Stimulated activated CD8-positive, alpha-beta memory T cell treated with anti-CD3 and anti-CD28 coated beads, Interleukin-7, amount 100 ng/mL, for 1 hour (primary cell): ENCODE results near the gene MARF1.
"Not testable (repeated sequence)": the region's sequence is repeated elsewhere in the genome, so short reads cannot be mapped to it uniquely, and the experiment has no call there.

Source experiments
- DNase-seq, 2 donors: peaks; one replicate each; pipeline ENCODE4 v3.0.0-alpha.2; 2020; ENCODE audit warnings: low read depth in 2 of 2

Gene MARF1, protein sequence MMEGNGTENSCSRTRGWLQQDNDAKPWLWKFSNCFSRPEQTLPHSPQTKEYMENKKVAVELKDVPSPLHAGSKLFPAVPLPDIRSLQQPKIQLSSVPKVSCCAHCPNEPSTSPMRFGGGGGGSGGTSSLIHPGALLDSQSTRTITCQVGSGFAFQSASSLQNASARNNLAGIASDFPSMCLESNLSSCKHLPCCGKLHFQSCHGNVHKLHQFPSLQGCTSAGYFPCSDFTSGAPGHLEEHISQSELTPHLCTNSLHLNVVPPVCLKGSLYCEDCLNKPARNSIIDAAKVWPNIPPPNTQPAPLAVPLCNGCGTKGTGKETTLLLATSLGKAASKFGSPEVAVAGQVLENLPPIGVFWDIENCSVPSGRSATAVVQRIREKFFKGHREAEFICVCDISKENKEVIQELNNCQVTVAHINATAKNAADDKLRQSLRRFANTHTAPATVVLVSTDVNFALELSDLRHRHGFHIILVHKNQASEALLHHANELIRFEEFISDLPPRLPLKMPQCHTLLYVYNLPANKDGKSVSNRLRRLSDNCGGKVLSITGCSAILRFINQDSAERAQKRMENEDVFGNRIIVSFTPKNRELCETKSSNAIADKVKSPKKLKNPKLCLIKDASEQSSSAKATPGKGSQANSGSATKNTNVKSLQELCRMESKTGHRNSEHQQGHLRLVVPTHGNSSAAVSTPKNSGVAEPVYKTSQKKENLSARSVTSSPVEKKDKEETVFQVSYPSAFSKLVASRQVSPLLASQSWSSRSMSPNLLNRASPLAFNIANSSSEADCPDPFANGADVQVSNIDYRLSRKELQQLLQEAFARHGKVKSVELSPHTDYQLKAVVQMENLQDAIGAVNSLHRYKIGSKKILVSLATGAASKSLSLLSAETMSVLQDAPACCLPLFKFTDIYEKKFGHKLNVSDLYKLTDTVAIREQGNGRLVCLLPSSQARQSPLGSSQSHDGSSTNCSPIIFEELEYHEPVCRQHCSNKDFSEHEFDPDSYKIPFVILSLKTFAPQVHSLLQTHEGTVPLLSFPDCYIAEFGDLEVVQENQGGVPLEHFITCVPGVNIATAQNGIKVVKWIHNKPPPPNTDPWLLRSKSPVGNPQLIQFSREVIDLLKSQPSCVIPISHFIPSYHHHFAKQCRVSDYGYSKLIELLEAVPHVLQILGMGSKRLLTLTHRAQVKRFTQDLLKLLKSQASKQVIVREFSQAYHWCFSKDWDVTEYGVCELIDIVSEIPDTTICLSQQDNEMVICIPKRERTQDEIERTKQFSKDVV (N-terminal part only)

GRCh38 chr16:15643048-15643945, at the start of gene MARF1:
Gene MARF1, minus strand, starts transcription at chr16:15643154. Its CDS starts 3,921 bp downstream, at chr16:15639233.
- peak; percentile 98 to 100 for DNase-seq

- not testable (repeated sequence) for DNase-seq
Measured at GRCh38 chr16:15692508-15692907, 49.6 kb upstream of the MARF1 start.

DNA sequence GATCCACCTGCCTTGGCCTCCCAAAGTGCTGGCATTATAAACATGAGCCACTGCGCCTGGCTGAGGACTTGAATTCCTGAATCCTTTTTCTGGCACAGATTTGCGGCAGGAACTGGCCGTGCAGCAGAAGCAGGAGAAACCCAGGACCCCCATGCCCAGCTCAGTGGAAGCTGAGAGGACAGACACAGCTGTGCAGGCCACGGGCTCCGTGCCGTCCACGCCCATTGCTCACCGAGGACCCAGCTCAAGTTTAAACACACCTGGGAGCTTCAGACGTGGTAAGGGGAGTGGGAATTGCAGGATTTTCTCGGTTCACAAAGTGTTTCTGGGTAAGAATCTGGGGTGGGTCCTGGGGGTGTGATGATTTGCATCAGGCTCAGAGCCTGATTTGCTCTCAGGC, 48.1 kb upstream of the MARF1 start:
- DNase-seq: no peak

GRCh38 chr16:15690296-15690695, 47.3 kb upstream of the MARF1 start:
- DNase-seq: no peak

- DNase-seq: no peak
Measured at GRCh38 chr16:15689290-15689689, 46.3 kb upstream of the MARF1 start.

DNA sequence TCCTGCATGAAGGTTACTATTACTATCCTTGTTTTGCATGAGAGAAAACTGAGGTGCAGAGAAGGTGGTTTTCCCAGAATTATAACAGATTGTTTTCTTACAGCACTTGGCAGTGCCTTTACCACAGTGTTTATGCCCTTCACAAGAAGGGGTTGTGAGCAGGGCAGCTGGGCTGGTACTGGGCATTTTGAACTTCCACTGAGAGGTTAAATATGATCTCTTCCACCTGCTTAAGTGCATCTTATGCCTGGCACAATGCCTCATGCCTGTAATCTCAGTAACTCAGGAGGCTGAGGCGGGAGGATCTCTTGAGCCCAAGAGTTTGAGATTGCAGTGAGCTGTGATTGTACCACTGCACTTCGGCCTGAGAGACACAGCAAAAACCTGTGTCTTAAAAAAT, 43.3 kb upstream of the MARF1 start:
- no peak for DNase-seq

GRCh38 chr16:15682105-15682570, 39.2 kb upstream of the MARF1 start:
- peak in 1 of 2 donors; percentile 5 for DNase-seq

- no peak for DNase-seq
Measured at GRCh38 chr16:15677447-15677846, 34.5 kb upstream of the MARF1 start.

DNA sequence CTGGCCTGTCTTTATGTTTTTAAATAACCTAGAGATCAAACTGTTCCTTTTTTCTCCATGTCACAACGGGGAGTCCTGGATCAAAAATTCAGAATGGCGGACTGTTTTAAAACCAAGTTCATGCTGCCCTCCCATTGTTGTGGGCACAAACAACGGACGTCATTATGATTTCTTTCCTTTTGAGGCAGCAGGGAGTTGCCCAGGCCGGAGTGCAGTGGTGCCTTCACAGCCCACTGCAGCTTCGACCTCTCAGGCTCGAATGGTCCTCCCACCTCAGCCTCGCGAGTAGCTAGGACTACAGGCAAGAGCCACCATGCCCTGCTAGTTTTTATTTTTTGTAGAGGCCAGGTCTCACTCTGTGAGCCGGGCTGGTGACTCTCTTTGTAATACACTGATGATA, 33.6 kb upstream of the MARF1 start:
- DNase-seq: no peak

GRCh38 chr16:15674571-15674970, 31.6 kb upstream of the MARF1 start:
- DNase-seq: no peak

GRCh38 chr16:15672514-15673167, 29.7 kb upstream of the MARF1 start:
- peak; percentile 32 for DNase-seq

DNA sequence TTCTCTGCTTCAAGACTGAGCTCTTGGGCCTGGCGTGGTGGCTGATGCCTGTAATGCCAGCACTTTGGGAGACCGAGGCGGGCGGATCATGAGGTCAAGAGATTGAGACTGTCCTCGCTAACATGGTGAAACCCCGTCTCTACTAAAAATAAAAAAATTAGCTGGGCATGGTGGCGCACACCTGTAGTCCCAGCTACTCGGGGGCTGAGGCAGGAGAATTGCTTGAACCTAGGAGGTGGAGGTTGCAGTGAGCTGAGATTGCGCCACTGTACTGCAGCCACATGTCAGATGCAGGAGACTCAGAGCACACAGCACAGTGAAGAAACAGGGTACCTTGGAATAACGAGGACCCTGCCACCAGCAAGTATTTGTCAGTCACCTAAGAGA, 29.2 kb upstream of the MARF1 start:
- DNase-seq: not testable (repeated sequence)

DNA sequence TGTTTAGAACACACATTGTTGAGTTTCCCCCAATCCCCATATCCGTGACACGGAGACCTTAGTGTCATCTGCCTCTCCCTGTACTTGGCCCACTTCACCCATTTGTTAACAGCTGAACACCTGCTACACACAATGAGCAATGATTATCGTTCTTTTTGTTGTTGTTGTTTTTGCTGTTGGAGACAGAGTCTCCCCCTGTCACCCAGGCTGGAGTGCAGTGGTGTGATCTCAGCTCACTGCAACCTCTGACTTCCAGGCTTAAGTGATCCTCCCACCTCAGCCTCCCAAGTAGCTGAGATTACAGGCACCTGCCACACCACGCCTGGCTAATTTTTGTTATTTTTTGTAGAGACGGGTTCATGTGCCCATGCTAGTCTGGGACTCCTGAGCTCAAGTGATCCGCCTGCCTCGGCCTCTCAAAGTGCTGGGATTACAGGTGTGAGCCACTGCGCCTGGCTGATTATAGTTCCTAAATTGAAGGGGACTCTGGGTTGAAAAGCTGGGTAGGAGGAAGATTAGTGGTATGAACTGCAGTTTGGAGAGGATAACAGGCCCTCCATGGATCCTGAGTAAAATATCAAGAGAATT, 28.7 kb upstream of the MARF1 start:
- no peak for DNase-seq

DNA sequence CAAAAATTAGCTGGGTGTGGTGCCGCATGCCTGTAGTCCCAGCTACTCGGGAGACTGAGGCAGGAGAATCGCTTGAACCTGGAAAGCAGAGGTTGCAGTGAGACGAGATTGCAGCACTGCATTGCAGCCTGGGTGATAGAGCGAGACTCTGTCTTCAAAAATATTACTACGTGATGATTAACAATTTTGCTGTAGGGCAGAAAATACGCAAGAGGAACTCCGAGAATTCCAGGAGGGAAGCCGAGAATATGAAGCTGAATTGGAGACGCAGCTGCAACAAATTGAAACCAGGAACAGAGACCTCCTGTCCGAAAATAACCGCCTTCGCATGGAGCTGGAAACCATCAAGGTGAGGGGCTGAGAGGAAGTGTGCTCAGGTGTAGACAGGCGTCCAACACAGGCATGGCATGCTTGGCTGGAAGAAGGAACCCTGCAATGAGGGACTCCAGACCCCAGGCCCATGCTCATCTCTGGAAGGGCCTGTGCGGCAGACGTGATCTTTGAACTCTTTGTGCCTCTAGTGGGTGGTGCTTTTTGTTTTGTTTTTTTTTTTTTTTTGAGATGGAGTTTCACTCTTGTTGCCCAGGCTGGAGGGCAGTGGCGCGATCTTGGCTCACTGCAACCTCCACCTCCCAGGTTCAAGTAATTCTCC, 24.3 kb upstream of the MARF1 start:
- DNase-seq: no peak

- DNase-seq: no peak
Measured at GRCh38 chr16:15665107-15665506, 22.2 kb upstream of the MARF1 start.

- no peak for DNase-seq
Measured at GRCh38 chr16:15660203-15660601, 17.2 kb upstream of the MARF1 start.

- no peak for DNase-seq
Measured at GRCh38 chr16:15658556-15658955, 15.6 kb upstream of the MARF1 start.

DNA sequence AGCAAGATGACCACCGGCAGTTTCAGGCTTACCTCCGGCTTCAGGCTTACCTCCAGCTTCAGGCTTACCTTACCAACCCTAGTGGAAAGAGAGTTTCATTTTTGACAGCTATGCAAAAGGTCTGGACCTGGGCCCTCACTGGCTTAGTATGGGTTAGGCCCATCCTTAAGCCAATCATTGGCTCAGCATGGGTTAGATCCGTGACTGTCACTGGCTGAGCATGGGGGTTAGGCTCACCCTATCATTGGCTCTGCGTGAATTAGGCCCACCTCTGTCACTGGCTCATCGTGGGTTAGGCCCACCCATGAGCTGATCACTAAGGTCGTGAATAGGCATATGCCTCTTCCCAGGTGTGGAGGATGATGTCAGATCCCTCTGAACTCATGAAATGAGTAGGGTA, 15.2 kb upstream of the MARF1 start:
- DNase-seq: no peak

DNA sequence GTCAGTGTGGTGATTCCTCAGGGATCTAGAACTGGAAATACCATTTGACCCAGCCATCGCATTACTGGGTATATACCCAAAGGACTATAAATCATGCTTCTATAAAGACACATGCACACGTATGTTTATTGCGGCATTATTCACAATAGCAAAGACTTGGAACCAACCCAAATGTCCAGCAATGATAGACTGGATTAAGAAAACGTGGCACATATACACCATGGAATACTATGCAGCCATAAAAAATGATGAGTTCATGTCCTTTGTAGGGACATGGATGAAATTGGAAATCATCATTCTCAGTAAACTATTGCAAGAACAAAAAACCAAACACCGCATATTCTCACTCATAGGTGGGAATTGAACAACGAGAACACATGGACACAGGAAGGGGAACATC, 12.6 kb upstream of the MARF1 start:
- not testable (repeated sequence) for DNase-seq
